ENCODE results near the gene POLR3E.

- TF ChIP-seq CTCF (conservative IDR thresholded peaks at IDR 0.05): no peak
- TF ChIP-seq ZFX (IDR thresholded peaks at IDR 0.05): no peak
Measured at GRCh38 chr16:22265351-22265750, 31.9 kb upstream of the POLR3E start.

All from C4-2B (cell line).